Prostate gland (tissue), 2 donors: ENCODE results near the gene AK4.

Experiments used
- POLR2A ChIP-seq: fragments of 450-650 bp; IDR thresholded peaks from one replicate; pipeline ENCODE4 v1.6.1; 2016; ENCODE audit warnings: antibody characterized with exemption, mild to moderate bottlenecking
- TF ChIP-seq, protein P1 (sequence below), 4 experiments: fragments of 200-600 bp in 2 of 4; fragments of 450-650 bp in 2 of 4; sonication (generic) in 2 of 4; IDR thresholded peaks; 1 replicate in 3 of 4; 2 replicates in 1 of 4; pipeline ENCODE4 v1.5.1; 2016 to 2019; ENCODE audit warnings: antibody characterized with exemption in 4 of 4, mild to moderate bottlenecking in 2 of 4, moderate library complexity in 2 of 4

DNA sequence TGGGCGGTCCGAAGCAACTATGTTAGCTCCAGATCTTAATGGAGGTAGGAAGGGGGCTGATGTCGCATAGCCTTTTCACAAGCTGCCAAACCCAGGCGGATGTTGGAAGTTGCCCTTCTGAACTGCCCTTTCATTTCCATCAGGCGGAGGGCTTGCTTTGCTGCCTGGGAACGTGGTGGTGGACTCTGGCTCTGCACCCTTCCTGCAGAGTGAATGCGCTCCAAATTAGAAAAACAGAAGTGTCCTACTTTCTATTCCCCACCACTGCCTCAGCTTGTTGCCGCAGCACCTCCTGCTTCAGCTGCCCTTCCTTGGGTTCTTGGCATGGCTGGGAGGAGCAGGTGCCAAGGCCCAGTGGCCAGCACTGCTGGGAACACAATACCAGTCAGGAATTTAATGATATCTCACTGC lies 60.6 kb downstream of the AK4 start:
- TF ChIP-seq, protein P1, sequence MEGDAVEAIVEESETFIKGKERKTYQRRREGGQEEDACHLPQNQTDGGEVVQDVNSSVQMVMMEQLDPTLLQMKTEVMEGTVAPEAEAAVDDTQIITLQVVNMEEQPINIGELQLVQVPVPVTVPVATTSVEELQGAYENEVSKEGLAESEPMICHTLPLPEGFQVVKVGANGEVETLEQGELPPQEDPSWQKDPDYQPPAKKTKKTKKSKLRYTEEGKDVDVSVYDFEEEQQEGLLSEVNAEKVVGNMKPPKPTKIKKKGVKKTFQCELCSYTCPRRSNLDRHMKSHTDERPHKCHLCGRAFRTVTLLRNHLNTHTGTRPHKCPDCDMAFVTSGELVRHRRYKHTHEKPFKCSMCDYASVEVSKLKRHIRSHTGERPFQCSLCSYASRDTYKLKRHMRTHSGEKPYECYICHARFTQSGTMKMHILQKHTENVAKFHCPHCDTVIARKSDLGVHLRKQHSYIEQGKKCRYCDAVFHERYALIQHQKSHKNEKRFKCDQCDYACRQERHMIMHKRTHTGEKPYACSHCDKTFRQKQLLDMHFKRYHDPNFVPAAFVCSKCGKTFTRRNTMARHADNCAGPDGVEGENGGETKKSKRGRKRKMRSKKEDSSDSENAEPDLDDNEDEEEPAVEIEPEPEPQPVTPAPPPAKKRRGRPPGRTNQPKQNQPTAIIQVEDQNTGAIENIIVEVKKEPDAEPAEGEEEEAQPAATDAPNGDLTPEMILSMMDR (IDR thresholded peaks at IDR 0.05), result no peak
- no peak for TF ChIP-seq POLR2A
